ENCODE data around the gene BCAS4.

BCAS4 gene

GRCh38 chr20:50834599-50835005 is 39.7 kb downstream of the BCAS4 start:
- Histone ChIP-seq H3K4me3 (ENCODE audit: low read depth, low read length) (no peak overlapping the region), H3K9me3 (ENCODE audit: control insufficient read depth, insufficient read depth, low read depth, low read length) (no peaks in the 10 kb centered on the region), H3K36me3 (ENCODE audit: control insufficient read depth in 2 of 2, insufficient read depth in 1 of 2, low read length in 2 of 2) (peaks cover 0 to 10% of the 10 kb centered on the region in 2 experiments; a peak in 1 of 3 replicates), H3K27ac (ENCODE audit: extremely low read depth, low read depth, low read length) (no peak overlapping the region), H3K4me1 (ENCODE audit: control insufficient read depth, insufficient read depth, low read length) (no peaks in the 10 kb centered on the region)
- TF ChIP-seq, protein P1, sequence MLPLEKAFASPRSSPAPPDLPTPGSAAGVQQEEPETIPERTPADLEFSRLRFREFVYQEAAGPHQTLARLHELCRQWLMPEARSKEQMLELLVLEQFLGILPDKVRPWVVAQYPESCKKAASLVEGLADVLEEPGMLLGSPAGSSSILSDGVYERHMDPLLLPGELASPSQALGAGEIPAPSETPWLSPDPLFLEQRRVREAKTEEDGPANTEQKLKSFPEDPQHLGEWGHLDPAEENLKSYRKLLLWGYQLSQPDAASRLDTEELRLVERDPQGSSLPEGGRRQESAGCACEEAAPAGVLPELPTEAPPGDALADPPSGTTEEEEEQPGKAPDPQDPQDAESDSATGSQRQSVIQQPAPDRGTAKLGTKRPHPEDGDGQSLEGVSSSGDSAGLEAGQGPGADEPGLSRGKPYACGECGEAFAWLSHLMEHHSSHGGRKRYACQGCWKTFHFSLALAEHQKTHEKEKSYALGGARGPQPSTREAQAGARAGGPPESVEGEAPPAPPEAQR (tag by site-specific recombination; IDR thresholded peaks at IDR 0.05) = no peak
- 0 out of 2 replicates have a peak, but pooled peaks have one; percentile 28 for TF ChIP-seq ZNF561 (tag by site-specific recombination; IDR thresholded peaks at IDR 0.05; ENCODE audit: borderline replicate concordance)
- TF ChIP-seq ZBTB1 (tag by site-specific recombination; IDR thresholded peaks at IDR 0.05) = no peak
- peak; percentile 40; the same call in 1 of the 2 replicates for TF ChIP-seq PRDM4 (tag by site-specific recombination; IDR thresholded peaks at IDR 0.05)
- no peak for TF ChIP-seq ZNF404 (tag by site-specific recombination; IDR thresholded peaks at IDR 0.05)
- no peak for TF ChIP-seq ZNF16 (tag by site-specific recombination; IDR thresholded peaks at IDR 0.05; ENCODE audit: low read depth)
- TF ChIP-seq ZIC2 (tag by site-specific recombination; IDR thresholded peaks at IDR 0.05) = 0 out of 2 replicates have a peak, but pooled peaks have one; percentile 10
- POLR2A ChIA-PET = no interaction called here
- CTCF ChIA-PET = interaction anchor here (1.0 to 1.8 kb wide), 2 partner anchors 32 to 95 kb away, joined by 4 to 5 read pairs; no protein-coding TSS in a partner anchor

DNA sequence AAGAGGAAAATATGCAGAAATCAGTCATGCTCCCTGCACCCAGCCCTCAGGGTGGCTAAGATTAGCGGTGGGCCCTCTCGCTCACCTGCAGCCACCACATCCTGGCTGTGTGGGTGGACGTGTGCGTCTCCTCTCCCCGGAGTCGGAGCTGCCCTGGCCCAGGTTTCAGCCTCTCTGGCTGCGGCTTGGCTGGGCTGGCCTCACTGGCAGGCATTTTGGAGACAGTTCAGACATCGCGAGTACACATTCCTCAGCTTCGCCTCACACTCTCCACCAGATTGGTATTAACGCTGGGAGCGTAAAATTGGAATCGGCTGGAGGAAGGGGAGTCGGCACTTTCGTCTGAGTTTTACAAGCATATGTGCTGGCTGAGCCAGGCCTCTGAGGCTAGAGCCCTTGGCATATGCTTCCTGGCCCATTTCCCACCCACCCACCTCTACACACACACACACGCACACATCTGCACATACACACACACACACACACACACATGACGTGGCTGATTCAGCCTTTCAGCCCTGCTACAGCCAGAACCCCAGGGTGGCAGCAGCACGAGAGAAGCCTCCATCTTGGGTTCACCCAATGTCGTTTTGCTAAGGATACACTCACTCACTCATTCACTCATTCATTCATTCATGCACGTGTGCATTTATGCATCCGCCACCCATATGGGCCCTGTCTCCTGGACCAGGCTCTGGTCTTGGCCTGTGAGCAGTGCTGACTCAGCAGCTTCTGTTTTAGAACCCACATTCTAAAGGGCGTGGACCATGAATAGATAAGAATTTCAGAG is 42.9 kb downstream of the BCAS4 start:
- no peak overlapping the region for H3K4me3 ChIP-seq (ENCODE audit: low read depth, low read length)
- CTCF ChIA-PET = no interaction called here
- POLR2A ChIA-PET = no interaction called here
- no peak overlapping the region for H3K27ac ChIP-seq (ENCODE audit: extremely low read depth, low read depth, low read length)
- peaks cover 0 to 5% of the 10 kb centered on the region in 2 experiments; a peak in 1 of 3 replicates for H3K36me3 ChIP-seq (ENCODE audit: control insufficient read depth in 2 of 2, insufficient read depth in 1 of 2, low read length in 2 of 2)
- H3K4me1 ChIP-seq (ENCODE audit: control insufficient read depth, insufficient read depth, low read length) = no peaks in the 10 kb centered on the region
- no peaks in the 10 kb centered on the region for H3K9me3 ChIP-seq (ENCODE audit: control insufficient read depth, insufficient read depth, low read depth, low read length)
- TF ChIP-seq KLF9 (tag by site-specific recombination; IDR thresholded peaks at IDR 0.05; ENCODE audit: low read depth) (no peak), ZFHX2 (tag by site-specific recombination; conservative IDR thresholded peaks at IDR 0.05) (peak; percentile 91), SCRT2 (tag by site-specific recombination; IDR thresholded peaks at IDR 0.05) (no peak), ZIC2 (tag by site-specific recombination; IDR thresholded peaks at IDR 0.05) (no peak), ZNF221 (tag by site-specific recombination; IDR thresholded peaks at IDR 0.05; ENCODE audit: borderline replicate concordance) (no peak), ZNF704 (tag by site-specific recombination; IDR thresholded peaks at IDR 0.05) (no peak), EGR2 (tag by site-specific recombination; IDR thresholded peaks at IDR 0.05; ENCODE audit: low read depth) (peak; percentile 38; the same call in 1 of the 2 replicates), ZNF280D (tag by site-specific recombination; IDR thresholded peaks at IDR 0.05) (no peak), TCF7L2 (IDR thresholded peaks at IDR 0.05; ENCODE audit: borderline replicate concordance, low read depth, low read length) (no peak), ZNF529 (tag by site-specific recombination; IDR thresholded peaks at IDR 0.05; ENCODE audit: insufficient replicate concordance) (no peak), ZNF596 (tag by site-specific recombination; IDR thresholded peaks at IDR 0.05) (no peak), MEIS1 (CRISPR knock-in tag; IDR thresholded peaks at IDR 0.05; ENCODE audit: borderline replicate concordance) (no peak), ZSCAN4 (tag by site-specific recombination; IDR thresholded peaks at IDR 0.05) (peak; percentile 74), ZNF600 (tag by site-specific recombination; IDR thresholded peaks at IDR 0.05) (no peak), ZNF548 (tag by site-specific recombination; IDR thresholded peaks at IDR 0.05) (no peak), ZNF24 (tag by site-specific recombination; IDR thresholded peaks at IDR 0.05) (0 out of 2 replicates have a peak, but pooled peaks have one; percentile 36)
- TF ChIP-seq, protein P1 (tag by site-specific recombination; IDR thresholded peaks at IDR 0.05) = no peak
